Activated naive CD8-positive, alpha-beta T cell treated with anti-CD3 and anti-CD28 coated beads for 36 hours (primary cell): ENCODE measurements around the gene RGS7BP. TPM values are rescaled to one million over a fixed set of nuclear protein-coding genes. Genes with fewer than 3 reads are reported as not detected.

Experiments used
- DNase-seq: peaks from one replicate; pipeline ENCODE4 v3.0.0; 2021
- H3K27ac Mint-ChIP-seq: one replicate; pipeline ENCODE4 v1.8.0; 2022; ENCODE audit warnings: mild to moderate bottlenecking, moderate library complexity, mixed read lengths
- H3K27me3 Mint-ChIP-seq: one replicate; pipeline ENCODE4 v1.8.0; 2022; ENCODE audit warnings: mild to moderate bottlenecking, mixed read lengths
- H3K36me3 Mint-ChIP-seq: one replicate; pipeline ENCODE4 v1.8.0; 2021; ENCODE audit warnings: mild to moderate bottlenecking, mixed read lengths
- H3K4me1 Mint-ChIP-seq: one replicate; pipeline ENCODE4 v1.8.0; 2021; ENCODE audit warnings: mixed read lengths
- H3K4me3 Mint-ChIP-seq: one replicate; pipeline ENCODE4 v1.8.0; 2022; ENCODE audit warnings: mild to moderate bottlenecking, moderate library complexity, mixed read lengths
- H3K9me3 Mint-ChIP-seq: one replicate; pipeline ENCODE4 v1.8.0; 2022; ENCODE audit warnings: mixed read lengths
- total RNA-seq, 2 experiments: library from RNA; stranded (reverse); gene quantifications; one replicate each; pipeline ENCODE4 v1.2.3, GENCODE V29; 2021

The RGS7BP gene
- total RNA-seq, 2 experiments from 2014 or later, result not detected

- Mint-ChIP-seq H3K36me3 (no peaks in the 10 kb centered on the region), H3K9me3 (no peaks in the 10 kb centered on the region)
Measured at GRCh38 chr5:64592730-64593341, 87.0 kb downstream of the RGS7BP start.

GRCh38 chr5:64594025-64594424 is 88.2 kb downstream of the RGS7BP start:
- no peak for DNase-seq
- H3K36me3 Mint-ChIP-seq, result no peaks in the 10 kb centered on the region
- H3K9me3 Mint-ChIP-seq, result no peaks in the 10 kb centered on the region
- H3K4me3 Mint-ChIP-seq, result no peak overlapping the region
- H3K27me3 Mint-ChIP-seq, result peaks cover 3% of the 10 kb centered on the region
- H3K4me1 Mint-ChIP-seq, result no peaks in the 10 kb centered on the region
- no peak overlapping the region for H3K27ac Mint-ChIP-seq

More at GRCh38 chr5:64592730-64593341, 87.0 kb downstream of the RGS7BP start:
- Mint-ChIP-seq H3K27ac (no peak overlapping the region), H3K4me3 (no peak overlapping the region), H3K4me1 (no peaks in the 10 kb centered on the region), H3K27me3 (peaks cover 7% of the 10 kb centered on the region)
- DNase-seq, result no peak

GRCh38 chr5:64594601-64595000 is 88.8 kb downstream of the RGS7BP start:
- no peaks in the 10 kb centered on the region for H3K9me3 Mint-ChIP-seq
- H3K4me3 Mint-ChIP-seq, result no peak overlapping the region
- H3K4me1 Mint-ChIP-seq, result no peaks in the 10 kb centered on the region
- no peak overlapping the region for H3K27ac Mint-ChIP-seq
- peaks cover 3% of the 10 kb centered on the region for H3K27me3 Mint-ChIP-seq
- no peaks in the 10 kb centered on the region for H3K36me3 Mint-ChIP-seq
- DNase-seq, result no peak

GRCh38 chr5:64595031-64595855 is 89.4 kb downstream of the RGS7BP start:
- Mint-ChIP-seq H3K36me3 (no peaks in the 10 kb centered on the region), H3K27ac (no peak overlapping the region), H3K4me3 (no peak overlapping the region), H3K4me1 (no peaks in the 10 kb centered on the region), H3K9me3 (no peaks in the 10 kb centered on the region), H3K27me3 (peaks cover 3% of the 10 kb centered on the region)
- DNase-seq, result no peak

GRCh38 chr5:64599226-64599625 is 93.4 kb downstream of the RGS7BP start:
- Mint-ChIP-seq H3K4me3 (no peak overlapping the region), H3K4me1 (no peaks in the 10 kb centered on the region), H3K9me3 (no peaks in the 10 kb centered on the region), H3K36me3 (no peaks in the 10 kb centered on the region), H3K27me3 (peaks cover 2% of the 10 kb centered on the region), H3K27ac (no peak overlapping the region)
- DNase-seq, result no peak

GRCh38 chr5:64603676-64604075 is 97.9 kb downstream of the RGS7BP start:
- H3K4me3 Mint-ChIP-seq, result no peak overlapping the region
- H3K27ac Mint-ChIP-seq, result no peak overlapping the region
- no peaks in the 10 kb centered on the region for H3K4me1 Mint-ChIP-seq
- no peaks in the 10 kb centered on the region for H3K9me3 Mint-ChIP-seq
- peaks cover 2% of the 10 kb centered on the region for H3K27me3 Mint-ChIP-seq
- no peaks in the 10 kb centered on the region for H3K36me3 Mint-ChIP-seq
- DNase-seq, result no peak

- peaks cover 4% of the 10 kb centered on the region for H3K27me3 Mint-ChIP-seq
- no peaks in the 10 kb centered on the region for H3K36me3 Mint-ChIP-seq
- DNase-seq, result no peak
- H3K27ac Mint-ChIP-seq, result no peak overlapping the region
- no peaks in the 10 kb centered on the region for H3K4me1 Mint-ChIP-seq
- H3K4me3 Mint-ChIP-seq, result no peak overlapping the region
- H3K9me3 Mint-ChIP-seq, result no peaks in the 10 kb centered on the region
Measured at GRCh38 chr5:64606926-64607325, 101.1 kb downstream of the RGS7BP start.

- no peak overlapping the region for H3K27ac Mint-ChIP-seq
- no peaks in the 10 kb centered on the region for H3K36me3 Mint-ChIP-seq
Measured at GRCh38 chr5:64612344-64612961, 106.6 kb downstream of the RGS7BP start.

GRCh38 chr5:64615895-64616294 is 110.1 kb downstream of the RGS7BP start:
- no peak for DNase-seq
- Mint-ChIP-seq H3K27ac (no peak overlapping the region), H3K4me3 (no peak overlapping the region), H3K27me3 (peaks cover 13% of the 10 kb centered on the region), H3K9me3 (no peaks in the 10 kb centered on the region), H3K4me1 (no peaks in the 10 kb centered on the region), H3K36me3 (no peaks in the 10 kb centered on the region)

More at GRCh38 chr5:64612344-64612961, 106.6 kb downstream of the RGS7BP start:
- H3K9me3 Mint-ChIP-seq, result no peaks in the 10 kb centered on the region
- DNase-seq, result no peak
- H3K27me3 Mint-ChIP-seq, result peaks cover 17% of the 10 kb centered on the region
- no peak overlapping the region for H3K4me3 Mint-ChIP-seq
- H3K4me1 Mint-ChIP-seq, result no peaks in the 10 kb centered on the region

GRCh38 chr5:64619609-64620008 is 113.8 kb downstream of the RGS7BP start:
- DNase-seq, result no peak
- no peaks in the 10 kb centered on the region for H3K9me3 Mint-ChIP-seq
- H3K36me3 Mint-ChIP-seq, result no peaks in the 10 kb centered on the region
- H3K4me1 Mint-ChIP-seq, result no peaks in the 10 kb centered on the region
- H3K4me3 Mint-ChIP-seq, result no peak overlapping the region
- H3K27ac Mint-ChIP-seq, result no peak overlapping the region
- peaks cover 27% of the 10 kb centered on the region for H3K27me3 Mint-ChIP-seq

GRCh38 chr5:64622991-64623390 is 117.2 kb downstream of the RGS7BP start:
- no peaks in the 10 kb centered on the region for H3K9me3 Mint-ChIP-seq
- H3K27ac Mint-ChIP-seq, result no peak overlapping the region
- DNase-seq, result no peak
- no peaks in the 10 kb centered on the region for H3K36me3 Mint-ChIP-seq
- peaks cover 34% of the 10 kb centered on the region for H3K27me3 Mint-ChIP-seq
- no peaks in the 10 kb centered on the region for H3K4me1 Mint-ChIP-seq
- no peak overlapping the region for H3K4me3 Mint-ChIP-seq

GRCh38 chr5:64625678-64626077 is 119.9 kb downstream of the RGS7BP start:
- Mint-ChIP-seq H3K36me3 (no peaks in the 10 kb centered on the region), H3K9me3 (no peaks in the 10 kb centered on the region), H3K27me3 (peaks cover 34% of the 10 kb centered on the region), H3K4me3 (no peak overlapping the region), H3K4me1 (no peaks in the 10 kb centered on the region), H3K27ac (no peak overlapping the region)
- DNase-seq, result no peak

- DNase-seq, result no peak
- no peaks in the 10 kb centered on the region for H3K4me1 Mint-ChIP-seq
- H3K27me3 Mint-ChIP-seq, result peaks cover 21% of the 10 kb centered on the region
- H3K4me3 Mint-ChIP-seq, result no peak overlapping the region
- H3K27ac Mint-ChIP-seq, result no peak overlapping the region
- no peaks in the 10 kb centered on the region for H3K9me3 Mint-ChIP-seq
- H3K36me3 Mint-ChIP-seq, result no peaks in the 10 kb centered on the region
Measured at GRCh38 chr5:64628901-64629300, 123.1 kb downstream of the RGS7BP start.

GRCh38 chr5:64629841-64630240 is 124.0 kb downstream of the RGS7BP start:
- peaks cover 12% of the 10 kb centered on the region for H3K27me3 Mint-ChIP-seq
- H3K4me3 Mint-ChIP-seq, result no peak overlapping the region
- no peak overlapping the region for H3K27ac Mint-ChIP-seq
- no peaks in the 10 kb centered on the region for H3K4me1 Mint-ChIP-seq
- no peaks in the 10 kb centered on the region for H3K9me3 Mint-ChIP-seq
- DNase-seq, result no peak
- no peaks in the 10 kb centered on the region for H3K36me3 Mint-ChIP-seq

- H3K27me3 Mint-ChIP-seq, result peaks cover 16% of the 10 kb centered on the region
- no peaks in the 10 kb centered on the region for H3K9me3 Mint-ChIP-seq
- no peak overlapping the region for H3K4me3 Mint-ChIP-seq
- H3K4me1 Mint-ChIP-seq, result peaks cover 4% of the 10 kb centered on the region
- no peak for DNase-seq
- H3K36me3 Mint-ChIP-seq, result no peaks in the 10 kb centered on the region
- H3K27ac Mint-ChIP-seq, result no peak overlapping the region
Measured at GRCh38 chr5:64632251-64632650, 126.4 kb downstream of the RGS7BP start.
